ENCODE data around the gene USP13.
A peak's percentile ranks its signal among the peaks of the same experiment; 100 is the strongest.

DNA sequence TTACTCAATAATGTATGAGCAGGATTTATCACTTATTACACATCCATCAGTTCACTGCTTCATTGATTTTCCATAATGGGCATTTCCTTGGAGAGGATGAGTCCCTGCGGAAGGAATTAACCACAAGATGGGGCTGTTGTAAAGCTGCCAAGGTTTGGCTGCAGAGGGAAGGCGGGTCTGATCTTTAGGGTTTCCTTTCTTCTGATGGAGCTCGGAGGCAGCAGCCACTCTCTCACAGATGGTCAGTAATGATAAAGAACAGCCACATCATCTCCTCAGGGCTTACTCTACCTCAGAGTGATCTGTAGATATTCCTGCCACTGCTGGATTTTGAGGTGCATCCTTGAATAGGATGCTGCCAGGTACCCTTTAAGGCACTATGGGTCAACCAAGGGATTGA is 115.2 kb downstream of the USP13 start:
- TF ChIP-seq CTCF (conservative IDR thresholded peaks at IDR 0.05; ENCODE audit: low read depth, low read length), result peak; percentile 81
- no peak for TF ChIP-seq EZH2 (IDR thresholded peaks at IDR 0.05; ENCODE audit: borderline replicate concordance, low read depth, low read length, poor library complexity, severe bottlenecking)
